HEK293 (cell line): ENCODE results near the gene SLC22A16.

Experiments used
- CTCF ChIA-PET: fragments of 350-600 bp; formaldehyde crosslinking; extraction: SDS; loops from one replicate; lab custom pipeline; 2021; ENCODE audit warnings: antibody characterized with exemption; lab: Yijun Ruan, JAX
- POLR2A ChIA-PET: fragments of 300-600 bp; formaldehyde crosslinking; extraction: SDS; loops from one replicate; lab custom pipeline; 2020; ENCODE audit warnings: antibody characterized with exemption, inconsistent platforms; lab: Yijun Ruan, JAX
- H3K27ac ChIP-seq: fragments of 200-500 bp; sonication (Bioruptor generic); 2 replicates; pipeline ENCODE4 v1.5.1; 2014; ENCODE audit warnings: low read depth, low read length, control low read depth, inconsistent platforms; ENCODE audit errors: extremely low read depth
- H3K36me3 ChIP-seq, 2 experiments: fragments of 200-500 bp in 1 of 2; sonication (Bioruptor generic) in 1 of 2; 1 replicate in 1 of 2; 2 replicates in 1 of 2; pipeline ENCODE4 v1.5.1; 2014 to 2017; ENCODE audit warnings: inconsistent platforms in 2 of 2, low read length in 2 of 2; ENCODE audit not compliant: control insufficient read depth in 2 of 2, insufficient read depth in 1 of 2
- H3K4me1 ChIP-seq: fragments of 200-500 bp; sonication (Bioruptor generic); 2 replicates; pipeline ENCODE4 v1.5.1; 2014; ENCODE audit warnings: mild to moderate bottlenecking, low read length, inconsistent platforms; ENCODE audit not compliant: control insufficient read depth, insufficient read depth
- H3K4me3 ChIP-seq: 2 replicates; pipeline ENCODE4 v1.5.1; 2011; ENCODE audit warnings: low read depth, mild to moderate bottlenecking, control low read depth, low read length, moderate library complexity
- H3K9me3 ChIP-seq: fragments of 200-500 bp; sonication (Bioruptor generic); 2 replicates; pipeline ENCODE4 v1.5.1; 2014; ENCODE audit warnings: low read depth, low read length, inconsistent platforms; ENCODE audit not compliant: control insufficient read depth, insufficient read depth
- BCL11A ChIP-seq: fragments of 450-650 bp; formaldehyde crosslinking; IDR thresholded peaks from 2 replicates; pipeline ENCODE4 v1.5.1; 2016; ENCODE audit warnings: low read depth, missing biosample characterization, missing genetic modification characterization
- BCL6B ChIP-seq: fragments of 450-650 bp; formaldehyde crosslinking; IDR thresholded peaks from 2 replicates; pipeline ENCODE4 v1.5.1; 2017; ENCODE audit warnings: missing biosample characterization, missing genetic modification characterization
- ELK4 ChIP-seq: IDR thresholded peaks from 2 replicates; pipeline ENCODE4 v1.6.1; 2011; ENCODE audit warnings: mild to moderate bottlenecking, low read depth, low read length, borderline replicate concordance
- GLIS1 ChIP-seq: fragments of 450-650 bp; formaldehyde crosslinking; IDR thresholded peaks from 2 replicates; pipeline ENCODE4 v1.5.1; 2016; ENCODE audit warnings: missing biosample characterization, missing genetic modification characterization
- SP7 ChIP-seq: fragments of 450-650 bp; formaldehyde crosslinking; IDR thresholded peaks from 2 replicates; pipeline ENCODE4 v1.5.1; 2016; ENCODE audit warnings: missing biosample characterization, missing genetic modification characterization
- ZBTB49 ChIP-seq: fragments of 450-650 bp; formaldehyde crosslinking; IDR thresholded peaks from 2 replicates; pipeline ENCODE4 v1.5.1; 2016; ENCODE audit warnings: missing biosample characterization, missing genetic modification characterization, low read depth
- ZBTB6 ChIP-seq: fragments of 450-650 bp; formaldehyde crosslinking; IDR thresholded peaks from 2 replicates; pipeline ENCODE4 v1.5.1; 2017; ENCODE audit warnings: missing biosample characterization, missing genetic modification characterization
- ZFP37 ChIP-seq: fragments of 450-650 bp; formaldehyde crosslinking; IDR thresholded peaks from 2 replicates; pipeline ENCODE4 v1.5.1; 2016; ENCODE audit warnings: missing biosample characterization, missing genetic modification characterization
- ZFP69B ChIP-seq: fragments of 450-650 bp; formaldehyde crosslinking; IDR thresholded peaks from 2 replicates; pipeline ENCODE4 v1.5.1; 2016; ENCODE audit warnings: missing biosample characterization, missing genetic modification characterization
- ZNF449 ChIP-seq: fragments of 450-650 bp; formaldehyde crosslinking; IDR thresholded peaks from 2 replicates; pipeline ENCODE4 v1.5.1; 2017; ENCODE audit warnings: missing biosample characterization, mild to moderate bottlenecking, missing genetic modification characterization, moderate library complexity
- ZNF48 ChIP-seq: fragments of 450-650 bp; formaldehyde crosslinking; IDR thresholded peaks from 2 replicates; pipeline ENCODE4 v1.5.1; 2016; ENCODE audit warnings: missing biosample characterization, missing genetic modification characterization
- ZNF544 ChIP-seq: fragments of 450-650 bp; formaldehyde crosslinking; IDR thresholded peaks from 2 replicates; pipeline ENCODE4 v1.5.0; 2017; ENCODE audit warnings: missing biosample characterization, missing genetic modification characterization
- ZNF621 ChIP-seq: fragments of 450-650 bp; formaldehyde crosslinking; IDR thresholded peaks from 2 replicates; pipeline ENCODE4 v1.5.1; 2017; ENCODE audit warnings: missing biosample characterization, missing genetic modification characterization
- ZNF623 ChIP-seq: fragments of 450-650 bp; formaldehyde crosslinking; IDR thresholded peaks from 2 replicates; pipeline ENCODE4 v1.5.1; 2016; ENCODE audit warnings: missing biosample characterization, missing genetic modification characterization
- ZNF658 ChIP-seq: fragments of 450-650 bp; formaldehyde crosslinking; IDR thresholded peaks from 2 replicates; pipeline ENCODE4; 2016; ENCODE audit warnings: missing biosample characterization, missing genetic modification characterization
- ZNF768 ChIP-seq: fragments of 450-650 bp; formaldehyde crosslinking; IDR thresholded peaks from 2 replicates; pipeline ENCODE4 v1.5.1; 2018; ENCODE audit warnings: missing biosample characterization, mild to moderate bottlenecking, missing genetic modification characterization
- ZNF776 ChIP-seq: fragments of 450-650 bp; formaldehyde crosslinking; IDR thresholded peaks from 2 replicates; pipeline ENCODE4 v1.5.0; 2017; ENCODE audit warnings: missing biosample characterization, missing genetic modification characterization, borderline replicate concordance
- ZNF837 ChIP-seq: fragments of 450-650 bp; formaldehyde crosslinking; IDR thresholded peaks from 2 replicates; pipeline ENCODE4 v1.5.1; 2016; ENCODE audit warnings: missing biosample characterization, missing genetic modification characterization
- TF ChIP-seq, protein P1 (sequence below): fragments of 450-650 bp; formaldehyde crosslinking; IDR thresholded peaks from 2 replicates; pipeline ENCODE4 v1.5.1; 2016; ENCODE audit warnings: missing biosample characterization, missing genetic modification characterization
- TF ChIP-seq, protein P2 (sequence below): fragments of 450-650 bp; formaldehyde crosslinking; IDR thresholded peaks from 2 replicates; pipeline ENCODE4 v1.5.1; 2016; ENCODE audit warnings: missing biosample characterization, missing genetic modification characterization

Gene SLC22A16

DNA sequence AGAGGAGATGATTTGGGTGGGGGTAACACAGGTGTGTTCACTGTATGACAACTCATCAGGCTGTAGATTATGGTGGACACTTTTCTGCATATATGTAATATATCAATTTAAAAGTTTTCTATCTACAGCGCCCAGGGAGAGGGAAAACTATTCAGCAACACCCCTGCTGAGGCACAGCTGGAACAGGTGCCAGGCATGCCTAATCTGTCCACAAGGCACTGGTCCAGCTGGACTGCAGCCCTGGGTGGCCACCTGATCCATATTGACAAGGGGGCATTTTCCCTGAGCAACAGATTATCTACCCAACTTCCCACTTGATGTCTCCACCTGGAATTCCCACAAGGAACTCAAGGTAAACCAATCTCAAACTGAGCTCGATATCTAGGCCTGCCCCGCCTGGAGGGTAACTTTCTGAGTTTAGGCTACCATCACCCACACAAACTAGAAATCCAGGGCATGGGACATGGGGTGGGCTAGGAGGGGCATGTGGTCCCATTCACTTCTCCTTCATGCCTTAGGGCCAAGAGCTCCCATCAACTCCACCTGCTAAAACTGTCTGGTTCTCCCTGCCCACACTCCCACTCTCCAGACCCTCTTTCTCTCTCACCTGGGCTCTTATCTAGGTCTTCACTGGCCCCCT, 4.6 kb downstream of the SLC22A16 start:
- Histone ChIP-seq H3K36me3 (no peaks in the 10 kb centered on the region), H3K4me1 (no peaks in the 10 kb centered on the region), H3K27ac (no peak overlapping the region), H3K4me3 (no peak overlapping the region), H3K9me3 (no peaks in the 10 kb centered on the region)
- TF ChIP-seq GLIS1: no peak
- no peak for TF ChIP-seq ZBTB49 (tag by site-specific recombination)
- no peak for TF ChIP-seq ZNF48
- TF ChIP-seq ZNF768 (tag by site-specific recombination): no peak
- no peak for TF ChIP-seq ZNF621
- TF ChIP-seq ZNF658 (tag by site-specific recombination): no peak
- ChIA-PET CTCF (no interaction called here), POLR2A (no interaction called here)

DNA sequence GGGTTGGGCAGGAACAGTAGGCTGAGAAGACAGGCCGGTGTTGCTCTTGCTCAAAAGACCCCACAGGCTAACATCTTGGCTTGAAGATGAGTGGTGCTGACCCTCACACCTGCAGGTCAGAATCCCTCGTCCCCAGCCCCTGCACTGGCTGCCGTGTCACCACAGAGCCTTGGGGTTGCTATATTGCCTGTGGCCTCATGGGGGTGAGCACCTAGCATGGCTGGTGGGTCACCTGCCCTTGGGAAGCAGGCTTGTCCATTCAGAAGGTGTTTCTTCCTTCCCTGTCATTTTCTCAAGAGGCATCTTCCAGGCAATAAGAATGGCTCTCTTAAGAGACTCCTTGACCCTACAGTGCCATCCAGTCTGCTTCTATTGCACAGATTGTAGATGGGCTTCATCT, 7.7 kb downstream of the SLC22A16 start:
- Histone ChIP-seq H3K4me3 (no peak overlapping the region), H3K9me3 (no peaks in the 10 kb centered on the region), H3K27ac (no peak overlapping the region), H3K36me3 (no peaks in the 10 kb centered on the region)
- POLR2A ChIA-PET: no interaction called here
- no peak for TF ChIP-seq ELK4
- TF ChIP-seq BCL6B: no peak
- TF ChIP-seq ZBTB6 (tag by site-specific recombination): no peak
- no peak for TF ChIP-seq ZNF837 (tag by site-specific recombination)
- TF ChIP-seq, protein P1, sequence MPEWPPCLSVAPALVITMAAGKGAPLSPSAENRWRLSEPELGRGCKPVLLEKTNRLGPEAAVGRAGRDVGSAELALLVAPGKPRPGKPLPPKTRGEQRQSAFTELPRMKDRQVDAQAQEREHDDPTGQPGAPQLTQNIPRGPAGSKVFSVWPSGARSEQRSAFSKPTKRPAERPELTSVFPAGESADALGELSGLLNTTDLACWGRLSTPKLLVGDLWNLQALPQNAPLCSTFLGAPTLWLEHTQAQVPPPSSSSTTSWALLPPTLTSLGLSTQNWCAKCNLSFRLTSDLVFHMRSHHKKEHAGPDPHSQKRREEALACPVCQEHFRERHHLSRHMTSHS: no peak
- TF ChIP-seq ZNF776 (tag by site-specific recombination): no peak
- no peak for TF ChIP-seq BCL11A (tag by site-specific recombination)
- TF ChIP-seq ZNF623 (tag by site-specific recombination): no peak
- no peak for TF ChIP-seq ZNF544
- TF ChIP-seq ZNF449 (tag by site-specific recombination): no peak
- TF ChIP-seq ZFP37 (tag by site-specific recombination): no peak
- TF ChIP-seq SP7: no peak
- TF ChIP-seq, protein P2, sequence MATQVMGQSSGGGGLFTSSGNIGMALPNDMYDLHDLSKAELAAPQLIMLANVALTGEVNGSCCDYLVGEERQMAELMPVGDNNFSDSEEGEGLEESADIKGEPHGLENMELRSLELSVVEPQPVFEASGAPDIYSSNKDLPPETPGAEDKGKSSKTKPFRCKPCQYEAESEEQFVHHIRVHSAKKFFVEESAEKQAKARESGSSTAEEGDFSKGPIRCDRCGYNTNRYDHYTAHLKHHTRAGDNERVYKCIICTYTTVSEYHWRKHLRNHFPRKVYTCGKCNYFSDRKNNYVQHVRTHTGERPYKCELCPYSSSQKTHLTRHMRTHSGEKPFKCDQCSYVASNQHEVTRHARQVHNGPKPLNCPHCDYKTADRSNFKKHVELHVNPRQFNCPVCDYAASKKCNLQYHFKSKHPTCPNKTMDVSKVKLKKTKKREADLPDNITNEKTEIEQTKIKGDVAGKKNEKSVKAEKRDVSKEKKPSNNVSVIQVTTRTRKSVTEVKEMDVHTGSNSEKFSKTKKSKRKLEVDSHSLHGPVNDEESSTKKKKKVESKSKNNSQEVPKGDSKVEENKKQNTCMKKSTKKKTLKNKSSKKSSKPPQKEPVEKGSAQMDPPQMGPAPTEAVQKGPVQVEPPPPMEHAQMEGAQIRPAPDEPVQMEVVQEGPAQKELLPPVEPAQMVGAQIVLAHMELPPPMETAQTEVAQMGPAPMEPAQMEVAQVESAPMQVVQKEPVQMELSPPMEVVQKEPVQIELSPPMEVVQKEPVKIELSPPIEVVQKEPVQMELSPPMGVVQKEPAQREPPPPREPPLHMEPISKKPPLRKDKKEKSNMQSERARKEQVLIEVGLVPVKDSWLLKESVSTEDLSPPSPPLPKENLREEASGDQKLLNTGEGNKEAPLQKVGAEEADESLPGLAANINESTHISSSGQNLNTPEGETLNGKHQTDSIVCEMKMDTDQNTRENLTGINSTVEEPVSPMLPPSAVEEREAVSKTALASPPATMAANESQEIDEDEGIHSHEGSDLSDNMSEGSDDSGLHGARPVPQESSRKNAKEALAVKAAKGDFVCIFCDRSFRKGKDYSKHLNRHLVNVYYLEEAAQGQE (tag by site-specific recombination): no peak
- no peak for TF ChIP-seq ZFP69B
- TF ChIP-seq, all 188 proteins: peak for 0
- no peaks in the 10 kb centered on the region for H3K4me1 ChIP-seq
- CTCF ChIA-PET: no interaction called here
